ENCODE measurements around the gene SYS1. TPM values are rescaled to one million over a fixed set of nuclear protein-coding genes. Genes with fewer than 3 reads are reported as not detected.

The SYS1 gene
- total and polyA plus RNA-seq, 2 of the 8 experiments (the other 6 are each of a cell fraction or from before 2014, with no cell fraction given) = 19.6 to 50.8 TPM

DNA sequence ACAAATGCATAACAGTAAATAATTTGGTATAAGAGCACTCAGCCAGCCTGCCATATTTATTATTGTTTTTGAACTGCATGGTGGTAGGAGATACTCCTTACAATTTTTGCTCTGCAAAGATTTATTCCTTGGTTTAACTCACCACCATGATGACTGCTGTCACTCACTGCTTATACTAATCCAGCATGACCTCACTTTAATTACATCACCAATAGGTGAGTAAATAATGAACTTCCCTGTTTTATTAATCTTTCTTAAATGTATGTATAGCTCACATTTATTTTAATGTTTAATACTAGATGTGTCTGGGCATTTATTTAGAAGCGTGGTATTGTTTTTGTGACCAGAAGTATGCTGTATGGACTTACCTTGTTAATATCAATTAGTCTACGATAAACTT lies 28.0 kb downstream of the SYS1 start:
- FAIRE-seq (no peak), DNase-seq (ENCODE audit: low read depth in 1 of 2, low spot score in 2 of 2) (no peak)
- no peak overlapping the region for H3K4me2 ChIP-seq (ENCODE audit: insufficient read depth in 1 of 2, low read depth in 2 of 2, low read length in 2 of 2)
- H2BK12ac ChIP-seq (ENCODE audit: low read depth, low read length) = no peak overlapping the region
- H3K4ac ChIP-seq (replicated peaks; ENCODE audit: insufficient read length, low read depth, low read length) = no peak overlapping the region
- no peak overlapping the region for H3K9ac ChIP-seq (replicated peaks in 1 of 4; ENCODE audit: extremely low read depth in 1 of 4, low read depth in 3 of 4, low read length in 3 of 4)
- H3K56ac ChIP-seq (replicated peaks; ENCODE audit: insufficient read length, low read depth, low read length) = no peak overlapping the region
- H3K23me2 ChIP-seq (ENCODE audit: low read depth, low read length) = no peaks in the 10 kb centered on the region
- no peaks in the 10 kb centered on the region for H3K4me1 ChIP-seq (replicated peaks in 1 of 4; ENCODE audit: control insufficient read depth in 3 of 4, insufficient read depth in 4 of 4, low read length in 3 of 4)
- H3K9me3 ChIP-seq (ENCODE audit: insufficient read depth in 2 of 2, low read depth in 1 of 2, low read length in 1 of 2) = no peaks in the 10 kb centered on the region
- TF ChIP-seq MAFK (IDR thresholded peaks at IDR 0.05; ENCODE audit: low read depth, low read length) (no peak), RFX5 (IDR thresholded peaks at IDR 0.05; ENCODE audit: borderline replicate concordance, low read depth, low read length) (no peak), RXRA (IDR thresholded peaks at IDR 0.05; ENCODE audit: insufficient read depth, low read depth, low read length) (no peak), SIX5 (IDR thresholded peaks at IDR 0.05; ENCODE audit: low read depth, low read length) (no peak), JUN (IDR thresholded peaks at IDR 0.05; ENCODE audit: low read depth, low read length) (no peak), TAF7 (optimal IDR thresholded peaks at IDR 0.05; ENCODE audit: borderline replicate concordance, low read depth, low read length) (no peak), CHD2 (IDR thresholded peaks at IDR 0.05; ENCODE audit: low read length) (no peak), TBP (IDR thresholded peaks at IDR 0.05; ENCODE audit: low read depth, low read length) (no peak), KDM5A (IDR thresholded peaks at IDR 0.05; ENCODE audit: low read length) (no peak), JUND (IDR thresholded peaks at IDR 0.05; ENCODE audit: low read length) (no peak), SP2 (IDR thresholded peaks at IDR 0.05; ENCODE audit: low read length) (no peak), KDM4A (IDR thresholded peaks at IDR 0.05; ENCODE audit: low read depth, low read length, severe bottlenecking) (no peak), SRF (IDR thresholded peaks at IDR 0.05; ENCODE audit: low read depth, low read length) (no peak)
- no peak overlapping the region for H3K14ac ChIP-seq (ENCODE audit: insufficient read length)
- H3K36me3 ChIP-seq (ENCODE audit: control insufficient read depth in 2 of 4, insufficient read depth in 4 of 4, low read length in 3 of 4) = no peaks in the 10 kb centered on the region
- H2AK5ac ChIP-seq (ENCODE audit: low read depth, low read length) = no peak overlapping the region
- H3K23ac ChIP-seq (ENCODE audit: insufficient read length) = no peak overlapping the region
- no peak overlapping the region for H4K8ac ChIP-seq (ENCODE audit: extremely low read depth, insufficient read depth, low read length)
- no peak overlapping the region for H4K5ac ChIP-seq (ENCODE audit: insufficient read length, low read depth, low read length)
- WGBS, 2 experiments (ENCODE audit: extremely low coverage in 1 of 2, insufficient coverage in 1 of 2, insufficient read length in 1 of 2, insufficient replicate concordance in 2 of 2, low coverage in 1 of 2, low lambda C conversion rate in 2 of 2, missing lambda C conversion rate in 1 of 2) = 87% methylated on average over 2 of the region's 2 CpGs; no CpG with 5 or more reads in 1 of the 2 experiments
- no peak overlapping the region for H3K18ac ChIP-seq (ENCODE audit: extremely low read depth, low read length)
- POLR2A ChIA-PET (ENCODE audit: partially characterized antibody) = no interaction called here
- H4K20me1 ChIP-seq (replicated peaks in 1 of 2; ENCODE audit: control insufficient read depth in 1 of 2, insufficient read depth in 2 of 2, low read length in 2 of 2) = no peaks in the 10 kb centered on the region
- H3K79me1 ChIP-seq (ENCODE audit: low read depth, low read length) = no peaks in the 10 kb centered on the region
- H2BK120ac ChIP-seq (replicated peaks; ENCODE audit: low read depth, low read length) = no peak overlapping the region
- no peaks in the 10 kb centered on the region for H3K79me2 ChIP-seq (ENCODE audit: control insufficient read depth in 1 of 2, insufficient read depth in 2 of 2, low read length in 2 of 2)
- no peak overlapping the region for H2BK15ac ChIP-seq (ENCODE audit: low read length)
- no peak overlapping the region for H3K4me3 ChIP-seq (ENCODE audit: extremely low read depth in 1 of 4, insufficient read depth in 2 of 4, low read depth in 3 of 4, low read length in 4 of 4)
- H2AFZ ChIP-seq (ENCODE audit: low read length) = no peak overlapping the region
- CTCF ChIA-PET (ENCODE audit: partially characterized antibody) = interaction anchor here (0.6 to 2.8 kb wide), 4 partner anchors 18 to 72 kb away, joined by 3 to 25 read pairs (median 4); no protein-coding TSS in a partner anchor
- no peak overlapping the region for H2BK20ac ChIP-seq (ENCODE audit: low read length)
- no peaks in the 10 kb centered on the region for H3K27me3 ChIP-seq (replicated peaks in 1 of 4; ENCODE audit: control insufficient read depth in 3 of 4, extremely low read depth in 1 of 4, insufficient read depth in 3 of 4, low read length in 3 of 4)
- H4K91ac ChIP-seq (replicated peaks; ENCODE audit: insufficient read length, low read length) = no peak overlapping the region
- H3K27ac ChIP-seq (ENCODE audit: low read depth, low read length) = no peak overlapping the region
- no peak overlapping the region for H2BK5ac ChIP-seq (ENCODE audit: low read depth, low read length)

All from H1 (cell line).